HG02610 (cell line): ENCODE data around the gene CASKIN1.

Experiments
- ATAC-seq: cut with Tn5 transposase; IDR thresholded peaks from one replicate; pipeline ENCODE4 v1.9.1; 2021; ENCODE audit warnings: mild to moderate bottlenecking, moderate library complexity; ENCODE audit not compliant: unreplicated experiment

CASKIN1 gene

DNA sequence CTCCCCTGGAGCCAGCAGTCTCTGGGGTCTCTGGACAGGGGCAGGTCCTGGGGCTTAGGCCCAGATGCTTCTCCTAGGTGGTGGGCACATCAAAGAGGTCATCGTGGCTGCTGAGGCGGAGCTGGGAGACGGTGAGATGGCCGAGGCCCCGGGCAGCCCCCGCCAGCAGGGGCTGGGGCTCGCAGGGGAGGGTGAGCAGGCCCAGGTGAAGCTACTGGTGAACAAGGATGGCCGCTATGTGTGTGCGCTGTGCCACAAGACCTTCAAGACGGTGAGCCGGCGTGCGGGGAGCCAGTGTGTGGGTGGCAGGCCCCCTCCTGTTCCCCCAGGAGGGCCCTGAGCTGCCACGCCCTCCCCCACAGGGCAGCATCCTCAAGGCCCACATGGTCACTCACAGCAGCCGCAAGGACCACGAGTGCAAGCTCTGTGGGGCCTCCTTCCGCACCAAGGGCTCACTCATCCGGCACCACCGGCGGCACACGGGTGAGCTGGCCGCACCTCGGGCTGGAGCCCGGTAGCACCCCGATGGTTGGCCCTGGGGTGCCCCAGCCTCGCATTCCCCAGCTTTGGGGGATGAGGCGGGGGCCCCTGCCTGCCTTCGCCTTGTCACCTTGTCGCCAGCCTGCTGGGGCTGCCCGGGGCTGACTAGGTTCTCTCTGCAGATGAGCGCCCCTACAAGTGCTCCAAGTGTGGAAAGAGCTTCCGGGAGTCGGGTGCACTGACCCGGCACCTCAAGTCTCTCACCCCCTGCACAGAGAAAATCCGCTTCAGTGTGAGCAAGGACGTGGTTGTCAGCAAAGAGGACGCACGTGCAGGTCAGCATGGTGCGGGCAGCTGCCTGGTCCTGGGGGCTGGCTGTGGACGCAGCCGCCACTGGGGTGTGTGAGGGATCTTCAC lies 35.9 kb upstream of the CASKIN1 start:
- ATAC-seq = no peak

DNA sequence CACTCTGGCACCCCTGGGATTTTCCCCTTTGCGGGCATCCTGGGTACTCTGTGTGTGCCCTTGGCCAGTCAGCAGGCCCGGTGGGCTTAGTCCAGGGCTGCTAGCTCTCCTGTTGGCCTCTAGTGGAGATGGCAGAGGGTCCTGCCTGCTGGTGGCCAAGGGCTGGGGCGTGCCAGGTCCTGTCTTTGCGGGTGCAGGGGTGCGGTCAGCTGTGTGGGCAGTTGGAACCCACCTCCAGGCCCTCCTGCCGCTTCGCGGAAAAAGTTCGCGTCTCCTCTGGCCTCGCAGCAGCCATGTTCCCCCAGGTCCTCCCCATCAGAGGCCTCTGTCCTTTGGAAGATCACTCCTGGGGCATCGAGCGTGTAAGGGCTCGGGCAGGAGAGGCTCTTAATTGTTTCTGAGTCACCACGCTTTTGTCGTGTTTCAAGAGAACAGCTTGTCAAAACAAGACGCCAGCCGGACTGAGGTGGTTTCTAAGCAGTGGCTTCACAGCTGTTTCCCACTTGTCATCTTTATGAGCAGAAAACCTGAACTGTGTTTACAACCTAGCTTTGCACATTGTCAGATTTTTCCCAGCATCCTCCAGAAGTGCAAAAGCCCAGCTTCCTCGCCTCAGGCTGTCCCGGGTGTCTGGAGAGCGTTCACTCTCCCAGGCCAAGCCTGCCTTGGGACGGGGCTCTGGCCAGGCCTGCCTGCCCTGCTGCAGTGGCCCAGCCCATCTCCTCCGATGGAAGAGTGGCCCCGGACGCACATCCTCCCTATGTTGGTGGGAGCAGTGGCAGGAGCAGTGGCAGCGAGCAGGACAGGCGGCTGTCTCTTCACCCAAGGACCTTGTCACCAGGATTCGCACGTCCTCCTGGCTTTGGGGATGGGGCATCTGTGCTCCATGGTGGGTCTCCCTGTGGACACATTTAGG lies 34.9 kb upstream of the CASKIN1 start:
- ATAC-seq = no peak

DNA sequence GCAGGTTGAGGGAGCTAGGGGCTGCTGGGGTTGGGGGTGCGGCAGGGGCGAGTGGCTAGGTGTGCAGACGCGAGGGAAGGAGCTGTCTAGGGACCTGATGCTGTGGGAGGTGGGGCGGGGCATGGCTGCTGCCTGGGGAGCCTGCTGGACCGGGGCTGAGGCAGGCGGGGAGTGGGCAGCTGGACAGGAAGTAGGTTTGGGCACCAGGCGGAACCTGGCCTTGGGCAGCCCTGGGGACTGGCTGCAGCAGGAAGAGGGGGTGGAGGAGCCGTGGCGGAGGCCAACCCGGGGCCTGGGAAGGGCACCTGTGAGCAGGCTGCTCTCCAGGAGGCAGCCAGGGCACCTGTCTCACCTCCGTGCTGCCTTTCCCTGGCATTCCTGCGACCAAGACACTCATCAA lies 34.0 kb upstream of the CASKIN1 start:
- no peak for ATAC-seq

DNA sequence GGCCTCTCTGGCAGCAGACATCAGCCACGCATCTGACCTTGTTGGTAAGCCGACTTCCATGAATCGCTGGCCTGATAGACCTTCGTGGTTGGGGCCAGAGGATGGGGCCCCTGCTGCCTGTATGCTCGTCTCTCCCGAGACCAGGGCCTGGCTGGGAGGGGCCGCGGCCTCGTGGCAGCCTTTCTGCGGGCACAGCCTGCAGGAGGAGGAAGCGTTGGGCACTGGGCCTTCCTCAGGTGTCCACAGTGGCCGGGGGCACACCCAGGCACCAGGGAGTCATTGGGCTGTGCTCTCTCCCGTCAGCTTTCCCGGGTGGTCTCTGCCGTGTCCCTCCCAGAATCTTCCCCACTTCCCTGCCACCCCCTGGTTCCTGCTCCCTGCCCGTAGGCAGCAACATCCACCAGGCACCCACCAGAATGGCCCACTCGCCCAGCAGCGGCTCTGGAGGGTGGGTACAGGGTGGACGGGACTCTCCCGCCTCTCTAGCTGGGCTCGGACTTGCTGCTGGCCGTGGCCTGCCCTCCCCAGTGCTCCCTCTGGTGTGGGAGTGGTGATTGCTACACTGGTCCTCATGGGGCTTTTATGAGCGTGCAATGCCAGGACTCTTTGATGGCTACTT lies 33.3 kb upstream of the CASKIN1 start:
- ATAC-seq = no peak

DNA sequence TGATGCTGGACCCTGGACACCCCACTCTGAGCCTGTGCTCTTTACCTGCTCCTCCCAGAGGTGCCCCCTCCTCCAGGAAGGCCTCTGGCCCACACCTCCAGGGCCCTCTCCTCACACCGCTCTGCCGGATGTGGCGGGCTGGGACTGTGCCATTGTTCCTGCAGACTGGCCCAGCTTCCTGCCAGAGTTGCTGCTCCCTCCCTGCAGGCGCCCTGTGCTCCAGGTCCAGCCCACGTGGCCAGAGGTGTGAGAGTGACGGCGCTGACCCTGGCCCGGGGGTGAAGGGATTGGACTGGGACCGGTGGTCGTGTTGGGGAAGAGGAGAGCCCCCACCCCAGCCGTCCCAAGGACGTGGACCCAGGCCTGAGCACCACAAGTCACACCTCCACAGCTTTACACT lies 32.7 kb upstream of the CASKIN1 start:
- ATAC-seq = no peak

DNA sequence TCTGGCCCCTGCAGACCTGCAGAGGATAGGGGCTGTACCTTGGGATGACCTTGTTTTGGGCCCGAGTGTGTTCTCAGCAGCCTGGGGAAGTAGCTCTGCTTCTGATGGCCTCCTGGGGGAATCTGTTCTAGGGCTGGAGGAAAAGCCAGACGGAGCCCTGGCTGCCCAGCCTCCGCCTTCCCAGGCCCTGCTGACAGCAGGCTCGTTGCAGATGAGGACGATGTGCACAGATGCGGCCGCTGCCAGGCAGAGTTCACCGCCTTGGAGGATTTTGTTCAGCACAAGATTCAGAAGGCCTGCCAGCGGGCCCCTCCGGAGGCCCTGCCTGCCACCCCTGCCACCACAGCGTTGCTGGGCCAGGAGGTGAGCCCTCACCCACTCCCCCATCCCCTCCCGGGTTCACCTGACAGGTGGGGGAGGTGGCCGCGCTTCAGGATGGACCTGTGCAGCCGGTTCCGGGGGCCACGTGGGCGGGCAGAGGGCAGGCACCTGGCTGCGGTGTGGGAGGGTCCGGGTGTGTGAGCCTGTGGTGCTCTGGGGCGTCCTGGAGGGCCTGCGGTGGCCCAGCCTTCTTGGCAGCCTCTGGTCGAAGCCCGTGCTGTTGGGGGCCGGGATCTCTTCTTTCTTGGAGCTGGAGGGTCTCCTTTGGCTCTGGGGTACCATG lies 31.9 kb upstream of the CASKIN1 start:
- ATAC-seq = no peak

DNA sequence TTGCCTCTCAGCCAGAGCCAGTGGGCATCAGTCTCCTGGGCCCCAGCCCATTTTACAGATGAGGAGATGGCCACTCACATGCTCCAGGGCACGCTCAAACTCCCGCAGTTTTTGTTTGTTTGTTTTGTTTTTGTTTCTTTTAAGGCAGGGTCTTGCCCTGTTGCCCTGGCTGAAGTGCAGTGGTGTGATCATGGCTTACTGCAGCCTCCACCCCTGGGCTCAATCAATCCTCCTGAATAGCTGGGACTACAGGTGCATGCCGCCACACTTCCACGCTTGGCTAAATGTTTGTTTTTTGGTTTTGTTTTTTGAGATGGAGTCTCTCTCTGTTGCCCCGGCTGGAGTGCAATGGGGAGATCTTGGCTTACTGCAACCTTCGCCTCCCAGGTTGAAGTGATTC lies 30.5 kb upstream of the CASKIN1 start:
- ATAC-seq = no peak

DNA sequence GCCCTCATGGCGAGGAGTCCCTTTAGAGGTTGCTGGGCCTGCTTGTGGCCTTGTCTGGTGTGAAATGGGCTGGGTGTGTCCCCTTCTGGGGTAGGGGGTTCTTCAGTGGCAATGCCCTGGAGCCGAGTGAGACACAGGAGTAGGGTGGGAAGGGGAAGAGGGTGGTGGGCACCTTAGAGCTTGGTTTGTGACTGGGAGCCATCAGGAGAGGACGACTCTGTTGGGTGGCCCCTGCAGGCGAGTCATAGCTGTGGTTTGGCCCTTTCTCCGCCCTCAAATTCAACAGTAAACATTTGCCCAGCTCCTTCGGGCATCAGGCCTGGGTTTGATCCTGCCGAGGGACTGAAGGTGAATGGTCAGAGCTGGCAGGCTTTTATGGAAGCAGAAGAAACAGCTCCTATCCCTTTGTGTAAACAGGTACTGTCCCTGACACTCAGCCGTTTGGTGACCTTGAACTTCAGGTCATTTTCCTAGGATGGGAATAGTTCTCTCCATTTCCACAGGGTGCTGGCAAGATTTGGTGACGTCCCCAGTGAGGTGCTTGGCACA lies 29.9 kb upstream of the CASKIN1 start:
- ATAC-seq = no peak

DNA sequence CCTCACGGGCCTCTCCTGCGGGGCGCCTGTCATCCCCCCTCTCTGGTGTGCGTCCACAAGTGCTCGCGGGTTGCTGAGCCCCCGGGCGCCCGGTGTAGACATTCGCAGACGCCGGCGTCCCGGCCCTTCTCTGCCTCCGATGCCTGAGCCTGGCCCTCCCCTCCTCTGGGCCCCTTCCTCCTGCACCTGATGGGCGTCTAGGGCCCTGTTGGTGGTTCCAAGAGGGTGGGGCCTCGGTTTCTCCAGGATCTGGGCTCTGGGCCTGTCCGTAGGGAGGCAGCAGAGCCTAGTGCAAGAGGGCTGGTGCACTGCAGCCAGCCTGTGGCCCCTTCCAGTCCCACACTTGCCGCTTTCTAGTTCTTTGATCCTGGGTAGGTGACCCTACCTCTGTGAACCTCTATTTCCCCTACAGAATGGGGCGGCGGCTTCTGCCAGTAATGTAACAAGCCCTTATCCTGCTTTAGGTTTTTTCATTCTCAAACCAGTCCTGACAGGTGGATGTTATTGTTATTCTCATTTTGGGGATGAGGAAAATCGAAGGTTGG lies 27.6 kb upstream of the CASKIN1 start:
- peak; percentile 8 for ATAC-seq

DNA sequence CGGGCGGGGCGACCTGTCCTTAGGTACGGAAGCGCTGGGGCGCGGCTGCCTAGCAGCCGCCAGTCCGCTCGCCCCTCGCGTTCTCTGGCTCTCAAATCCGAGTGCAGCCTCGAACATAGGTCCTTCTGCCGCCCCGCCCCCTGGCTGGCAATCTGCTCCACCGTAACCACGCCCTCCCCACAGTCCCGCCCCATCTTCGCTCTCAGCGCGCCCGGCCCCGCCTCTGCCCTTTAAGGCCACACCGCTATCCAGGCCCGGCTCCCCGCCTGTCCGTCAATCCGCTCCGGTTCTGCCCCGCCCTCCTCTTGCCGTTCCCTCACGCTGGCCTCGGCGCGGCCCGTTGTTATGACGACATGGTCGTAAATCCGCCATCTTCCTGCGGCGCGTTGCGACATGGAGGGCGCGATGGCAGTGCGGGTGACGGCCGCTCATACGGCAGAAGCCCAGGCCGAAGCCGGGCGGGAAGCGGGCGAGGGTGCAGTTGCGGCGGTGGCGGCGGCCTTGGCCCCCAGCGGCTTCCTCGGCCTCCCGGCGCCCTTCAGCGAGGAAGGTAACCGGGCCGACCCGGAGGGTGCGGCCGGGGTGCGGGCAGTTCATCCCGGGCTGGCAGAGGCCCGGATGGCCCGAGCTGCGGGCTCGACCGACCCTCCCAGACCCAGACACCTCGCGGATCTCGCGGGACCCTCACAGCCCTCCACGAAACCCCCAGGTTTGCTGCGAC lies 27.0 kb upstream of the CASKIN1 start, which contains the start of gene E4F1:
E4F1 (plus strand) TSS at position 371 of the 721 bp plus-strand sequence; CDS start at position 394, 23 bp downstream.
- ATAC-seq = peak; percentile 95

DNA sequence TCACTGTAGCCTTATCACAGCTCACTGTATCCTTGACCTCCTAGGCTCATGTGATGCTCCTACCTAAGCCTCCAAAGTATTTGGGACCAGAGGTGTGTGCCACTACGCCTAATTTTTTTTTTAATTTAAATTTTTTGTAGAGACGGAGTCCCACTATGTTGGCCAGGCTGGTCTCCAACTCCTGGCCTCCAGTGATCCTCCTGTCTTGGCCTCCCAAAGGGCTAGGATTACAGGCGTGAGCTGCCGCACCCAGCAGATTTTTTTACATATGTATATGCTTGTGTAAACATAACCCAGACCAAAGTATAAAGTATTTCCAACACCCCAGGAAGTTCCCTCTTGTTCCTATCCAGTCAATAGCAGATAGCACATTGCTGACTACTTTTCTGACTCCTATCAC lies 19.9 kb upstream of the CASKIN1 start:
- no peak for ATAC-seq

DNA sequence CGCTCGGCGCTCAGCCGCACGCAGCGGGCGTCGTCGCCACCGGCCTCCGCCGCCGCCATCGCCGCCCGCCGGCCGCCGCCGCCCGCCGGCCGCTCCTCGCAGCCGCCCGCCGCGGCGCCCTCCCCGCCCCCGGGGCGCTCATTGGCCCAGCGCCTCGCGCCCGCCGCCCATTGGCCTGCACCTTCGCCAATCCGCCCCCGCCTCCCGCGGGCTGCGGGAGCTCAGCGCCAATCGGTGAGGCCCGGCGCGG lies 18.2 kb upstream of the CASKIN1 start, which contains the start of gene PGP:
PGP (minus strand) TSS at position 122 of the 250 bp plus-strand sequence; CDS start at position 59, 63 bp downstream.
- peak; percentile 84 for ATAC-seq

DNA sequence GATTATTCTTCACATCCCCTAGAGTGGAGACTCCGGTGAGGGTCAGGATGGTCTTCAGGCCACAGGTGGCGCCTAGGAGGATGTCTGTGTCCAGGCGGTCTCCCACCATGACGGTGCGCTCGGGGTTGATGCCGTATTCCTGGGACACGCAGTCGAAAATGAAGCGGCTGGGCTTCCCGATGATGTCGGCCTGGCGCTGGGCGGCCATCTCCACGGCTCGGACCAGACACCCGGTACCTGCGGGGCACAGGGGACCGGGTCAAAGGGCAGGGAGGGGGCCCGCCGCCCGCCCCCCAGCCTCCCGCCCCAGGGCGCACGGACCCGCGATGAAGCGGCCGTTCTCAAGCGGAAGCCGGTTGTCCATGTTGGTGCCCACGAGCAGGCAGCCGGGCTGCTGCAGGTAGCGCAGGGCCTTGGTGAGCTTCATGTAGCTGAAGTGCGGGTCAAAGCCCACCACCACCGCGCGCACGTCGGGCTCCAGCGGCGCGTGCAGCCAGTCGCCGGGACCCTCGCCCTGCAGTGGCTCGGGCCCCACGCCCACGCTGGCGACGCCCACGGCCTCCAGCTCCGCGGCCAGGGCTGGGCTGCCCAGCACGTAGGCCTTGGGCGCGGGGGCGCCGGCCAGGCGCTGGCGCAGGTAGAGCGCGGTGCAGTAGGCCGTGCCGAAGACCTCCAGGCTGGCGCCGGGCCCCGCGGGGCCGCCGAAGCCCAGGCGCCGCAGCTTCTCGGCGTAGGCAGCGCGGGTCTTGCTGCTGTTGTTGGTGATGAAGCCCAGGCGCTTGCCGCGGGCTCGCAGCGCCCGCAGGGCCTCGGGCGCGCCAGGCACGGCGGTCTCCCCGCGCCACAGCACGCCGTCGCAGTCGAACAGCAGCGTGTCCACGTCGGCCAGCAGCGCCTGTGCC lies 17.7 kb upstream of the CASKIN1 start:
- ATAC-seq = peak; percentile 4

DNA sequence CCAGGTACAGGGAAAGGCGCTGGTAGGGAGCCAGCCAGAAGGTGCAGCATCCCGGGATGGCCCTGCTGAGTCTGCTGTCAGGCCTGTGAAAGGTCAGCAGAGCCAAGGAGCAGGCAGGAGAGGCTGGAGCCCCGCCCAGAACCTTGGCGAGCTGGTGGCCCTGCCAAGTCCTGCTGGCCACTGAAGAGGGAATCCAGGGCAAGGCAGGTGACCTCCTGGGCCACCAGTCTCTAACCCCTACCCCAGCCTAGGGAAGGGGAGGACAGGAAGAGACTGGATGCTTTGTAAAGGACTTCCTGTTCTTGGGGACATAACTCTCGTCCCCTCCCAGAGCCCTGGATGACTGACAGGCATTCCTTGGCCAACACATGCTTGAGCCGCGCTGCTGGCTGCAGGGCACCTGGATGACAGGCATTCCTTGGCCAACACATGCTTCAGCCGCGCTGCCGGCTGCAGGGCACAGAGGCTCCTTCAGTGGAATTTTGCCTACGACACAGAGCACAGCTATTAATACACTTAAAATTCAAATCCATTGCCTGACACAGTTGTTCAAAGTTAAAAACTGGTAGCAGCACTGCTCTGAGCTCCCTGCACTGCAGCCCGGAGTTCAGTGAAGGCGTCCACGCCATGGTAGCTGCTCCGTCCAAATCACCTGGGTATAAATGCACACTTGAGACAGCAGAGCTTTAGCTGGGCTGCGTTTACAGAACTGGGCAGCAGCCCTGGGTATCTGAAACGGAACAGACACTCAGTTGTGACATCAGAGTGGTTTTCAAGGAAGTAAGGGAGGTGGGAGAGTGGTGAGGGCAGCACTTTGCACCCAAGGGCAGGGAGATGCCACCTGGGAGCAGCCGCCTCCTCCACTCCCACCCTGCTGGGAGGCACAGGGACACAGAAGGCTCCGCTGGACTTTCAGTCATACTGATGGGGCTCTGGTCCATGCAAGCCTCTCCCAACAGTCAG lies 16.2 kb upstream of the CASKIN1 start:
- ATAC-seq = no peak

DNA sequence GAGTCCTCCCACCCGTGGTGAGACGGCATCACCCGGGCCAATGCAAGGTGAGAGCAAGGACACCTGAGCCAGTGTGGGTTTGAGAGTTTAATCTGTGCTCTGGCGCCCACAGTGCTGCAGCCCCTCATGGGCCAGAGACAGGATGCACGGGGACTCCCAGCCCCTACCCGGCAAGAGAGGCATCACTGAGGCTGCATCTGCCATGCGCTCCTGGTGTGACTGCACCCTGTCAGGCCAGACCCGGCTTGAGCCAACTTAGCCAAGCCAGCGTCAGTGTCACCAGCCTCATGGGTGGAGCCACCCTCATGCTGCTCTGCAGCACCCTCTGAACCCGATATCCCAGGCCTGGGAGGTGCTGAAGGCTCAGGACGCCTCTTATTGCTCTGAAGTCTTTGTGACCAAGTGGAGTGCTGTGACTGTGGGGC lies 15.5 kb upstream of the CASKIN1 start:
- ATAC-seq = no peak

DNA sequence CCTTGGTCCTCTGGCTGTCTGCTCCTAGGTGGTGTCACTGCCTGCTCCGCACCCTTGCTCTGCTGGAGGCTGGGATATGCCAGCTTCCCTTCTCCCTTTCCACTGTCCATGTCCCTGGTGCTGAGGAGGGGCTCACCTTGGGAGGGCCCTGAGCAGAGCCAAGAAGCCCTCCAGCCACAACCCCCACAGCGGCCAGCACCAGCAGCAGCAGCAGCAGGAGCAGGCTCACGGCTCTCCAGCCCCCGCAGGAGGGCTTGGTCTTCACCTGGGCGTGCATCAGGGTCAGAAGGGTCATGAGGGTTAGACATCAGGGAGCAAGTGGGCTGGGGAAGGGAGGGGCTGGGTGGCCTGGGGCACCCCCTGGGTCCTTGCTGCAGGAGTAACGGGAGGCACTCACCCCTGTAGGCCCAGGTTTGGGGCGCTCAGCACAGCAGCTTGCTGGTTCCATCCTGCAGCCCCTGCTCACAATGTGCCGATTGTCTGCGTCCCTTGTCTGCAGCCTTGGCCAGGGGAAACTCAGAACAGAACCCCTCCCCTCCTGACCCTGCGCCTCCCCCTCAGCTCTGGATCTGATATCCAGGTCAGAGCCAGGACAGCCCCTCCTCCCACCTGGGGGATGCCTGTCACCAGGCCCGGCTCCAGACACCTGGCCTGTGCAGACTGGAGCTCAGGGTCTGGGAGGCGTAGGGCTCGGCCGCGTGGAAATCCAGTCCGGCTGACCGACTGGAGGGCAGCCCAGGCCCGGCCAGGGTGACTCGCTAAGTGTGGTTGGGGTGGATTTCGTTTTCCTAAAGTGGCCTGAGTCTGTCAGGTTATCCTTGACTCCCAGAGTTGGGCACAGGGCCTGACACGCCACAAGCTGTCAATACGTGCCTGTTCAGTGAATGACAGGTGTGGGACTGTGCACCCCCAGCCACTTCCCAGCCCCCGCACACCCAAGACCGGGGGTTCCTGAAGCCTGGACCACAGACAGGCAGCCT lies 14.3 kb upstream of the CASKIN1 start, which contains the start of gene BRICD5:
BRICD5 (minus strand) TSS at position 478 of the 980 bp plus-strand sequence; CDS start at position 448, 30 bp downstream.
- no peak for ATAC-seq
